NCI-H1417 (cell line): ENCODE results near the gene KIF23.
A peak's percentile ranks its signal among the peaks of the same experiment; 100 is the strongest.

Experiments used
- DNase-seq, 3 experiments: peaks; one replicate each; lab custom pipeline; 2025; lab: John Stamatoyannopoulos, UW

Gene KIF23

GRCh38 chr15:69490356-69491037, 76.3 kb downstream of the KIF23 start:
- no peak for DNase-seq

- DNase-seq, result no peak
Observed at GRCh38 chr15:69491038-69491505, 76.9 kb downstream of the KIF23 start.

- no peak for DNase-seq
Observed at GRCh38 chr15:69493406-69493805, 79.3 kb downstream of the KIF23 start.

- peak in 1 of 3 experiments; percentile 63 for DNase-seq
Observed at GRCh38 chr15:69496001-69496400, 81.9 kb downstream of the KIF23 start.

GRCh38 chr15:69497076-69497475, 82.9 kb downstream of the KIF23 start:
- DNase-seq, result no peak

- no peak for DNase-seq
Observed at GRCh38 chr15:69497667-69498066, 83.5 kb downstream of the KIF23 start.
